Measurements from ENCODE around the gene PEDS1.

The PEDS1 gene

GRCh38 chr20:50115591-50116367 is 37.7 kb downstream of the PEDS1 start:
- peak; percentile 96 for DNase-seq (ENCODE audit: low read depth)
- H3K4me3 ChIP-seq (ENCODE audit: low read length), result peak overlapping the region; percentile 65
- no peak for TF ChIP-seq CTCF (conservative IDR thresholded peaks at IDR 0.05; ENCODE audit: low read length)

- DNase-seq (ENCODE audit: low read depth), result no peak
- peak overlapping the region; percentile 65 for H3K4me3 ChIP-seq (ENCODE audit: low read length)
- no peak for TF ChIP-seq CTCF (conservative IDR thresholded peaks at IDR 0.05; ENCODE audit: low read length)
Observed at GRCh38 chr20:50115041-50115512, 38.4 kb downstream of the PEDS1 start.

GRCh38 chr20:50113420-50114224 is 39.9 kb downstream of the PEDS1 start:
- TF ChIP-seq CTCF (conservative IDR thresholded peaks at IDR 0.05; ENCODE audit: low read length), result no peak
- no peak for DNase-seq (ENCODE audit: low read depth)
- H3K4me3 ChIP-seq (ENCODE audit: low read length), result peak overlapping the region; percentile 76

- H3K4me3 ChIP-seq (ENCODE audit: low read length), result peak within 1 kb of the TSS; percentile 88
- peak; percentile 86 for DNase-seq (ENCODE audit: low read depth)
- peak; percentile 47 for TF ChIP-seq CTCF (conservative IDR thresholded peaks at IDR 0.05; ENCODE audit: low read length)
Observed at GRCh38 chr20:50112512-50113419, 40.8 kb downstream of the PEDS1 start, which contains the start of gene UBE2V1. TSS of gene UBE2V1 (minus strand) at chr20:50113150. CDS start at chr20:50113128, 22 bp downstream.

GRCh38 chr20:50111829-50112495 is 41.6 kb downstream of the PEDS1 start:
- TF ChIP-seq CTCF (conservative IDR thresholded peaks at IDR 0.05; ENCODE audit: low read length), result no peak
- DNase-seq (ENCODE audit: low read depth), result no peak
- peak overlapping the region; percentile 88 for H3K4me3 ChIP-seq (ENCODE audit: low read length)

GRCh38 chr20:50111120-50111828 is 42.2 kb downstream of the PEDS1 start:
- no peak for TF ChIP-seq CTCF (conservative IDR thresholded peaks at IDR 0.05; ENCODE audit: low read length)
- peak overlapping the region; percentile 88 for H3K4me3 ChIP-seq (ENCODE audit: low read length)
- peak; percentile 44 for DNase-seq (ENCODE audit: low read depth)

Measured in AG10803 (cell line).